H1 (cell line): ENCODE results near the gene CBLN3. TPM values are rescaled to one million over a fixed set of nuclear protein-coding genes. Genes with fewer than 3 reads are reported as not detected.

Experiments
- CTCF ChIA-PET: fragments of 300-600 bp; sonication (Branson Sonifier 250); formaldehyde crosslinking; loops from one replicate; lab custom pipeline; 2021; ENCODE audit not compliant: partially characterized antibody; lab: Charles Lee
- POLR2A ChIA-PET: fragments of 300-600 bp; sonication (Branson Sonifier 250); formaldehyde crosslinking; loops from one replicate; lab custom pipeline; 2021; ENCODE audit warnings: inconsistent platforms; ENCODE audit not compliant: partially characterized antibody; lab: Charles Lee
- DNase-seq, 2 experiments: peaks; one replicate each; pipeline versions ENCODE4 v3.0.0 to v3.0.0-alpha.2; 2010 to 2022; ENCODE audit warnings: low spot score in 2 of 2, low read depth in 1 of 2, mixed read lengths in 1 of 2
- FAIRE-seq: peaks from 2 replicates; lab custom pipeline; 2011; peaks lifted over from hg19 to GRCh38; lab: Jason Lieb, UNC
- H2AFZ ChIP-seq: 2 replicates; pipeline ENCODE4 v1.8.1; 2012; ENCODE audit warnings: low read length, inconsistent platforms
- H2AK5ac ChIP-seq: 2 replicates; pipeline ENCODE4 v1.6.1; 2013; ENCODE audit warnings: low read depth, low read length
- H2BK120ac ChIP-seq: replicated peaks from 2 replicates; pipeline ENCODE3; 2013; ENCODE audit warnings: low read depth, low read length, inconsistent platforms
- H2BK12ac ChIP-seq: 2 replicates; pipeline ENCODE4 v1.6.1; 2013; ENCODE audit warnings: low read depth, low read length
- H2BK15ac ChIP-seq: 2 replicates; pipeline ENCODE4 v1.6.1; 2013; ENCODE audit warnings: low read length
- H2BK20ac ChIP-seq: 2 replicates; pipeline ENCODE4 v1.6.1; 2013; ENCODE audit warnings: low read length
- H2BK5ac ChIP-seq: 2 replicates; pipeline ENCODE4 v1.6.1; 2013; ENCODE audit warnings: low read depth, low read length
- H3K14ac ChIP-seq: 2 replicates; pipeline ENCODE4 v1.6.1; 2013; ENCODE audit warnings: inconsistent platforms; ENCODE audit not compliant: insufficient read length
- H3K18ac ChIP-seq: 2 replicates; pipeline ENCODE4 v1.6.1; 2013; ENCODE audit warnings: low read length; ENCODE audit errors: extremely low read depth
- H3K23ac ChIP-seq: 2 replicates; pipeline ENCODE4 v1.6.1; 2013; ENCODE audit warnings: inconsistent platforms; ENCODE audit not compliant: insufficient read length
- H3K23me2 ChIP-seq: 2 replicates; pipeline ENCODE4 v1.6.1; 2013; ENCODE audit warnings: low read depth, low read length
- H3K27ac ChIP-seq: 2 replicates; pipeline ENCODE4 v1.6.1; 2011; ENCODE audit warnings: low read depth, low read length, inconsistent platforms
- H3K27me3 ChIP-seq, 4 experiments: replicated peaks in 1 of 4; 1 replicate in 1 of 4; 2 replicates in 3 of 4; pipeline versions ENCODE4 v1.6.1 to v1.8.1; 2011 to 2013; ENCODE audit warnings: low read length in 3 of 4, mild to moderate bottlenecking in 3 of 4, inconsistent platforms in 2 of 4, mixed read lengths in 2 of 4, moderate library complexity in 1 of 4; ENCODE audit not compliant: control insufficient read depth in 3 of 4, insufficient read depth in 3 of 4; ENCODE audit errors: extremely low read depth in 1 of 4
- H3K36me3 ChIP-seq, 4 experiments: 2 replicates each; pipeline versions ENCODE4 v1.6.1 to v1.8.1; 2011 to 2013; ENCODE audit warnings: mild to moderate bottlenecking in 4 of 4, low read length in 3 of 4, moderate library complexity in 2 of 4, control low read depth in 1 of 4, inconsistent platforms in 1 of 4; ENCODE audit not compliant: insufficient read depth in 4 of 4, control insufficient read depth in 2 of 4
- H3K4ac ChIP-seq: replicated peaks from 2 replicates; pipeline ENCODE3; 2013; ENCODE audit warnings: low read length, low read depth, mixed read lengths, inconsistent platforms; ENCODE audit not compliant: insufficient read length
- H3K4me1 ChIP-seq, 4 experiments: replicated peaks in 1 of 4; 1 replicate in 1 of 4; 2 replicates in 3 of 4; pipeline versions ENCODE4 v1.6.1 to v1.8.1; 2011 to 2013; ENCODE audit warnings: low read length in 3 of 4, inconsistent platforms in 2 of 4, mixed read lengths in 1 of 4; ENCODE audit not compliant: insufficient read depth in 4 of 4, control insufficient read depth in 3 of 4
- H3K4me2 ChIP-seq, 2 experiments: 2 replicates each; pipeline versions ENCODE4 v1.6.1 to v1.8.1; 2011 to 2013; ENCODE audit warnings: low read depth in 2 of 2, low read length in 2 of 2, control low read depth in 1 of 2, inconsistent platforms in 1 of 2, mild to moderate bottlenecking in 1 of 2; ENCODE audit not compliant: insufficient read depth in 1 of 2
- H3K4me3 ChIP-seq, 4 experiments: fragments of 200-600, 300-600 bp in 1 of 4; sonication (generic), shearing (Covaris generic), sonication (Bioruptor Twin) in 1 of 4; 2 replicates each; pipeline versions ENCODE4 v1.5.1 to v1.8.1; 2011 to 2016; ENCODE audit warnings: low read length in 4 of 4, low read depth in 3 of 4, control low read depth in 2 of 4, inconsistent platforms in 2 of 4, mild to moderate bottlenecking in 2 of 4, mixed read lengths in 1 of 4, moderate library complexity in 1 of 4; ENCODE audit not compliant: insufficient read depth in 2 of 4; ENCODE audit errors: extremely low read depth in 1 of 4
- H3K56ac ChIP-seq: replicated peaks from 2 replicates; pipeline ENCODE3; 2013; ENCODE audit warnings: low read depth, mild to moderate bottlenecking, mixed read lengths, low read length, inconsistent platforms; ENCODE audit not compliant: insufficient read length
- H3K79me1 ChIP-seq: 2 replicates; pipeline ENCODE4 v1.6.1; 2013; ENCODE audit warnings: low read depth, low read length, control low read depth
- H3K79me2 ChIP-seq, 2 experiments: 2 replicates each; pipeline versions ENCODE4 v1.6.1 to v1.8.1; 2012 to 2013; ENCODE audit warnings: low read length in 2 of 2, mild to moderate bottlenecking in 2 of 2, inconsistent platforms in 1 of 2; ENCODE audit not compliant: insufficient read depth in 2 of 2, control insufficient read depth in 1 of 2
- H3K9ac ChIP-seq, 4 experiments: replicated peaks in 1 of 4; 1 replicate in 1 of 4; 2 replicates in 3 of 4; pipeline versions ENCODE4 v1.6.1 to v1.8.1; 2011 to 2013; ENCODE audit warnings: low read depth in 3 of 4, low read length in 3 of 4, control low read depth in 2 of 4, mild to moderate bottlenecking in 2 of 4, moderate library complexity in 2 of 4, inconsistent platforms in 1 of 4; ENCODE audit errors: extremely low read depth in 1 of 4
- H3K9me3 ChIP-seq, 2 experiments: 2 replicates each; pipeline versions ENCODE4 v1.6.1 to v1.8.1; 2012 to 2013; ENCODE audit warnings: mild to moderate bottlenecking in 2 of 2, moderate library complexity in 2 of 2, control low read depth in 1 of 2, inconsistent platforms in 1 of 2, low read depth in 1 of 2, low read length in 1 of 2, mixed read lengths in 1 of 2; ENCODE audit not compliant: insufficient read depth in 2 of 2
- H4K20me1 ChIP-seq, 2 experiments: replicated peaks in 1 of 2; 2 replicates each; pipeline versions ENCODE3 to v1.8.1; 2011 to 2013; ENCODE audit warnings: inconsistent platforms in 2 of 2, low read length in 2 of 2, mild to moderate bottlenecking in 1 of 2; ENCODE audit not compliant: insufficient read depth in 2 of 2, control insufficient read depth in 1 of 2
- H4K5ac ChIP-seq: 2 replicates; pipeline ENCODE4 v1.6.1; 2013; ENCODE audit warnings: low read length, low read depth, mixed read lengths, inconsistent platforms; ENCODE audit not compliant: insufficient read length
- H4K8ac ChIP-seq: 2 replicates; pipeline ENCODE4 v1.8.0; 2013; ENCODE audit warnings: mild to moderate bottlenecking, moderate library complexity, low read length, inconsistent platforms; ENCODE audit not compliant: insufficient read depth; ENCODE audit errors: extremely low read depth
- H4K91ac ChIP-seq: replicated peaks from 2 replicates; pipeline ENCODE3; 2013; ENCODE audit warnings: low read length, mixed read lengths, inconsistent platforms; ENCODE audit not compliant: insufficient read length
- ATF2 ChIP-seq: IDR thresholded peaks from 2 replicates; pipeline ENCODE4 v1.6.1; 2012; ENCODE audit warnings: low read length, inconsistent platforms
- GABPA ChIP-seq: IDR thresholded peaks from 2 replicates; pipeline ENCODE4 v1.6.1; 2011; ENCODE audit warnings: mild to moderate bottlenecking, low read length, moderate library complexity, borderline replicate concordance; ENCODE audit not compliant: insufficient read depth
- HDAC2 ChIP-seq, 2 experiments: fragments of 300-600 bp in 1 of 2; sonication (generic) in 1 of 2; IDR thresholded peaks; 2 replicates each; pipeline ENCODE4 v1.6.1; 2011 to 2012; ENCODE audit warnings: low read depth in 2 of 2, low read length in 2 of 2, mild to moderate bottlenecking in 2 of 2, moderate library complexity in 2 of 2, borderline replicate concordance in 1 of 2, inconsistent platforms in 1 of 2
- JUN ChIP-seq: IDR thresholded peaks from 2 replicates; pipeline ENCODE4 v1.6.1; 2011; ENCODE audit warnings: low read depth, mild to moderate bottlenecking, improper control_type of control experiment, low read length
- KDM5A ChIP-seq: fragments of 200-600 bp; IDR thresholded peaks from 2 replicates; pipeline ENCODE4 v1.7.1; 2012; ENCODE audit warnings: mild to moderate bottlenecking, low read length, inconsistent platforms, mixed read lengths
- NANOG ChIP-seq: IDR thresholded peaks from 2 replicates; pipeline ENCODE4 v1.6.1; 2011; ENCODE audit warnings: low read length, low read depth, mild to moderate bottlenecking, inconsistent platforms; ENCODE audit not compliant: insufficient read depth, poor library complexity, severe bottlenecking
- SP4 ChIP-seq: IDR thresholded peaks from 2 replicates; pipeline ENCODE4 v1.6.1; 2012; ENCODE audit warnings: low read length, inconsistent platforms
- TBP ChIP-seq: IDR thresholded peaks from 2 replicates; pipeline ENCODE4 v1.6.1; 2011; ENCODE audit warnings: low read depth, low read length, improper control_type of control experiment
- TCF12 ChIP-seq: IDR thresholded peaks from 2 replicates; pipeline ENCODE4 v1.6.1; 2011; ENCODE audit warnings: low read depth, mild to moderate bottlenecking, low read length
- WGBS, 2 experiments: shearing (Covaris generic) in 1 of 2; methylation state at CpG; one replicate each; pipeline versions ENCODE4 v1.1.6 to v1.1.7; 2013 to 2015; ENCODE audit warnings: low lambda C conversion rate in 2 of 2, mixed read lengths in 2 of 2, inconsistent platforms in 1 of 2, low coverage in 1 of 2, missing lambda C conversion rate in 1 of 2; ENCODE audit not compliant: insufficient replicate concordance in 2 of 2, insufficient coverage in 1 of 2, insufficient read length in 1 of 2; ENCODE audit errors: extremely low coverage in 1 of 2, missing lambda C conversion rate in 1 of 2; 5-methylcytosine and 5-hydroxymethylcytosine counted together
- polyA plus RNA-seq, 7 experiments: library from polyadenylated mRNA; depleted of rRNA in 3 of 7; stranded (reverse) in 5 of 7; unstranded in 2 of 7; fragments of >200 nt in 5 of 7; fragments of 200-250 nt in 2 of 7; gene quantifications; 1 replicate in 5 of 7; 2 replicates in 1 of 7; 4 replicates in 1 of 7; pipeline versions ENCODE4 v1.2.1 to v1.2.3, GENCODE V29; 2011 to 2013; ENCODE audit warnings: missing spikeins in 2 of 7, mixed read lengths in 2 of 7
- total RNA-seq: library from RNA; stranded (reverse); fragmentation: NEBNext Ultra II Directional; extraction: Animal tissue kit (Norgen Biotek cat#: 25700); gene quantifications from 2 replicates; pipeline ENCODE4 v1.2.1, GENCODE V29; 2021

The CBLN3 gene
- total and polyA plus RNA-seq, 2 of the 8 experiments (the other 6 are each of a cell fraction or from before 2014, with no cell fraction given) = 0.54 to 1.00 TPM

GRCh38 chr14:24409956-24410355, 19.5 kb downstream of the CBLN3 start:
- TF ChIP-seq HDAC2 (IDR thresholded peaks at IDR 0.05; ENCODE audit: borderline replicate concordance in 1 of 2, low read depth in 2 of 2, low read length in 2 of 2) = no peak
- no peak for TF ChIP-seq GABPA
- no peak for TF ChIP-seq SP4
- no peak for TF ChIP-seq ATF2
- TF ChIP-seq JUN = no peak
- TF ChIP-seq TBP = no peak
- TF ChIP-seq KDM5A = no peak
- no peak for TF ChIP-seq TCF12
- TF ChIP-seq NANOG = no peak
- FAIRE-seq (no peak), DNase-seq (no peak)
- Histone ChIP-seq H3K27me3 (0 out of 7 replicates have a peak, but pooled peaks cover 0 to 2% (median 0%) of the 10 kb centered on the region in 4 experiments), H2AK5ac (no peak overlapping the region), H2AFZ (no peak overlapping the region), H2BK120ac (no peak overlapping the region), H4K91ac (no peak overlapping the region), H4K20me1 (no peaks in the 10 kb centered on the region), H3K36me3 (peaks cover 4 to 11% (median 7%) of the 10 kb centered on the region in 4 experiments; a peak in 5 of 8 replicates), H2BK5ac (no peak overlapping the region), H2BK15ac (no peak overlapping the region), H3K27ac (no peak overlapping the region), H3K79me1 (peaks cover 3% of the 10 kb centered on the region; the same call in 1 of the 2 replicates), H3K9me3 (no peaks in the 10 kb centered on the region), H2BK20ac (no peak overlapping the region), H3K56ac (no peak overlapping the region), H4K8ac (no peak overlapping the region), H3K4me1 (no peaks in the 10 kb centered on the region), H4K5ac (no peak overlapping the region), H3K4me2 (no peak overlapping the region), H3K9ac (no peak overlapping the region), H2BK12ac (no peak overlapping the region), H3K23ac (no peak overlapping the region), H3K4ac (no peak overlapping the region), H3K79me2 (no peaks in the 10 kb centered on the region), H3K18ac (no peak overlapping the region), H3K4me3 (no peak overlapping the region), H3K14ac (no peak overlapping the region), H3K23me2 (no peaks in the 10 kb centered on the region; the same call in 1 of the 2 replicates)
- CTCF ChIA-PET = interaction anchor here (0.8 to 9.6 kb wide), 22 partner anchors 8 to 112 kb away, joined by 3 to 101 read pairs (median 5); partner anchors contain the start of genes ADCY4, CBLN3, CIDEB and KHNYN
- WGBS, 2 experiments = 89% methylated on average over 10 of the region's 10 CpGs; no CpG with 5 or more reads in 1 of the 2 experiments
- POLR2A ChIA-PET = interaction anchor here (0.9 to 5.0 kb wide), 3 partner anchors 10 to 21 kb away, joined by 3 to 25 read pairs (median 5); partner anchors contain the start of genes CBLN3 and KHNYN
